ENCODE results near the gene MAGEB10. TPM values are rescaled to one million over a fixed set of nuclear protein-coding genes. Genes with fewer than 3 reads are reported as not detected.

The MAGEB10 gene
- total and polyA plus RNA-seq, 9 donors = not detected

GRCh38 chrX:27838185-27838584 lies 30.4 kb downstream of the MAGEB10 start:
- no peaks in the 10 kb centered on the region for H3K36me3 ChIP-seq (ENCODE audit: control insufficient read depth, insufficient read depth, low read length)
- no peaks in the 10 kb centered on the region for H3K9me3 ChIP-seq (replicated peaks; ENCODE audit: control insufficient read depth, low read depth, low read length)
- no peaks in the 10 kb centered on the region for H3K4me1 ChIP-seq (ENCODE audit: control insufficient read depth, insufficient read depth, low read length)
- whole genome bisulfite sequencing (ENCODE audit: insufficient coverage) = 60% methylated on average over 1 of the region's 3 CpGs
- H3K4me3 ChIP-seq (ENCODE audit: low read length) = no peak overlapping the region
- H3K27ac ChIP-seq (ENCODE audit: low read length) = no peak overlapping the region
- no peak for DNase-seq
- H3K27me3 ChIP-seq (ENCODE audit: control insufficient read depth, insufficient read depth, low read length) = peaks cover 2% of the 10 kb centered on the region

GRCh38 chrX:27840881-27841280 lies 33.1 kb downstream of the MAGEB10 start:
- Histone ChIP-seq H3K9me3 (replicated peaks; ENCODE audit: control insufficient read depth, low read depth, low read length) (no peaks in the 10 kb centered on the region), H3K27me3 (ENCODE audit: control insufficient read depth, insufficient read depth, low read length) (no peaks in the 10 kb centered on the region), H3K4me3 (ENCODE audit: low read length) (no peak overlapping the region), H3K4me1 (ENCODE audit: control insufficient read depth, insufficient read depth, low read length) (no peaks in the 10 kb centered on the region), H3K27ac (ENCODE audit: low read length) (no peak overlapping the region), H3K36me3 (ENCODE audit: control insufficient read depth, insufficient read depth, low read length) (no peaks in the 10 kb centered on the region)
- no CpG with 5 or more reads among the region's 3 CpGs for WGBS (ENCODE audit: insufficient coverage)
- no peak for DNase-seq

GRCh38 chrX:27842859-27843258 lies 35.1 kb downstream of the MAGEB10 start:
- Histone ChIP-seq H3K36me3 (ENCODE audit: control insufficient read depth, insufficient read depth, low read length) (no peaks in the 10 kb centered on the region), H3K9me3 (replicated peaks; ENCODE audit: control insufficient read depth, low read depth, low read length) (no peaks in the 10 kb centered on the region), H3K27ac (ENCODE audit: low read length) (no peak overlapping the region), H3K4me3 (ENCODE audit: low read length) (no peak overlapping the region), H3K27me3 (ENCODE audit: control insufficient read depth, insufficient read depth, low read length) (no peaks in the 10 kb centered on the region), H3K4me1 (ENCODE audit: control insufficient read depth, insufficient read depth, low read length) (no peaks in the 10 kb centered on the region)
- 40% methylated on average over 1 of the region's 4 CpGs for WGBS (ENCODE audit: insufficient coverage)
- no peak for DNase-seq

- peak; percentile 10 for DNase-seq
- H3K36me3 ChIP-seq (ENCODE audit: control insufficient read depth, insufficient read depth, low read length) = no peaks in the 10 kb centered on the region
- no peaks in the 10 kb centered on the region for H3K4me1 ChIP-seq (ENCODE audit: control insufficient read depth, insufficient read depth, low read length)
- H3K27ac ChIP-seq (ENCODE audit: low read length) = no peak overlapping the region
- H3K27me3 ChIP-seq (ENCODE audit: control insufficient read depth, insufficient read depth, low read length) = peaks cover 8% of the 10 kb centered on the region
- no peaks in the 10 kb centered on the region for H3K9me3 ChIP-seq (replicated peaks; ENCODE audit: control insufficient read depth, low read depth, low read length)
- no peak overlapping the region for H3K4me3 ChIP-seq (ENCODE audit: low read length)
These were observed 52.5 kb downstream of the MAGEB10 start for GRCh38 chrX:27860337-27860736.

- no peaks in the 10 kb centered on the region for H3K4me1 ChIP-seq (ENCODE audit: control insufficient read depth, insufficient read depth, low read length)
- DNase-seq = no peak
- no peaks in the 10 kb centered on the region for H3K9me3 ChIP-seq (replicated peaks; ENCODE audit: control insufficient read depth, low read depth, low read length)
- peaks cover 8% of the 10 kb centered on the region for H3K27me3 ChIP-seq (ENCODE audit: control insufficient read depth, insufficient read depth, low read length)
- 59% methylated on average over 35 of the region's 35 CpGs for WGBS (ENCODE audit: insufficient coverage)
- H3K4me3 ChIP-seq (ENCODE audit: low read length) = no peak overlapping the region
- no peak overlapping the region for H3K27ac ChIP-seq (ENCODE audit: low read length)
- no peaks in the 10 kb centered on the region for H3K36me3 ChIP-seq (ENCODE audit: control insufficient read depth, insufficient read depth, low read length)
These were observed 56.0 kb downstream of the MAGEB10 start for GRCh38 chrX:27863809-27864208.

Other genes with a start within 250 kb of the MAGEB10 start
- gene DCAF8L2, start 217.6 kb upstream of the MAGEB10 start, total RNA-seq = not detected
- not detected for gene DCAF8L2, start 217.6 kb upstream of the MAGEB10 start, polyA plus RNA-seq (ENCODE audit: insufficient read depth in 1 of 8, insufficient read length in 8 of 8, low replicate concordance in 1 of 8)
- not detected for gene DCAF8L1, start 173.5 kb downstream of the MAGEB10 start, total RNA-seq
- gene DCAF8L1, start 173.5 kb downstream of the MAGEB10 start, polyA plus RNA-seq (ENCODE audit: insufficient read depth in 1 of 8, insufficient read length in 8 of 8, low replicate concordance in 1 of 8) = not detected

Data from muscle of leg (tissue), 11 donors.